ENCODE measurements around the gene WT1. TPM values are rescaled to one million over a fixed set of nuclear protein-coding genes. Genes with fewer than 3 reads are reported as not detected.

The WT1 gene
- polyA plus RNA-seq, 1 donor from 2014 or later, result not detected

DNA sequence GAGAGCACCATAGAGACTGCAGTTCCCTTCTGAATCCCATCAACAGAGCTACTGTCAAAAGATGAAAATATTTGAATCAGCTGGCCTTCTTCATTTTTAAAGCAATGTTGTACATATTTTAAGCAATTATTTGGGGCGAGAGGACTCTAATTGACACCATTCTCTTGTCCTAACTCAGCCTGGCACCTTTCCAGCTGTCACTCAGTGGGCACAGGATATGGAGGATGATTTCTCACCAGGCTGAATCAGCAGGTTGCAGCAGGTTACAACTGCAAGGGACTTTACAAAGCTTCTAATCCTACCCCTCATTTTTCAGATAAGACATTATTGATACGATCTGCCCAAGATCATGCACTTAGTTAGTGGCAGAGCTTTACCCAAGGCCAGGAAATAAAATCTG lies 11.9 kb upstream of the WT1 start:
- no peak overlapping the region for H3K9ac ChIP-seq (ENCODE audit: low read length)
- no peaks in the 10 kb centered on the region for H3F3A ChIP-seq (ENCODE audit: insufficient read depth, low read length, poor library complexity, severe bottlenecking)
- H3K9me2 ChIP-seq (ENCODE audit: insufficient read depth, low read length), result no peaks in the 10 kb centered on the region
- TF ChIP-seq POLR2AphosphoS5 (IDR thresholded peaks at IDR 0.05), result no peak
- no peak for TF ChIP-seq EP300 (conservative IDR thresholded peaks at IDR 0.05; ENCODE audit: poor library complexity, severe bottlenecking)
- TF ChIP-seq MXI1 (conservative IDR thresholded peaks at IDR 0.05; ENCODE audit: poor library complexity, severe bottlenecking), result no peak
- TF ChIP-seq SMC3 (conservative IDR thresholded peaks at IDR 0.05; ENCODE audit: poor library complexity), result no peak
- TF ChIP-seq, protein P1, sequence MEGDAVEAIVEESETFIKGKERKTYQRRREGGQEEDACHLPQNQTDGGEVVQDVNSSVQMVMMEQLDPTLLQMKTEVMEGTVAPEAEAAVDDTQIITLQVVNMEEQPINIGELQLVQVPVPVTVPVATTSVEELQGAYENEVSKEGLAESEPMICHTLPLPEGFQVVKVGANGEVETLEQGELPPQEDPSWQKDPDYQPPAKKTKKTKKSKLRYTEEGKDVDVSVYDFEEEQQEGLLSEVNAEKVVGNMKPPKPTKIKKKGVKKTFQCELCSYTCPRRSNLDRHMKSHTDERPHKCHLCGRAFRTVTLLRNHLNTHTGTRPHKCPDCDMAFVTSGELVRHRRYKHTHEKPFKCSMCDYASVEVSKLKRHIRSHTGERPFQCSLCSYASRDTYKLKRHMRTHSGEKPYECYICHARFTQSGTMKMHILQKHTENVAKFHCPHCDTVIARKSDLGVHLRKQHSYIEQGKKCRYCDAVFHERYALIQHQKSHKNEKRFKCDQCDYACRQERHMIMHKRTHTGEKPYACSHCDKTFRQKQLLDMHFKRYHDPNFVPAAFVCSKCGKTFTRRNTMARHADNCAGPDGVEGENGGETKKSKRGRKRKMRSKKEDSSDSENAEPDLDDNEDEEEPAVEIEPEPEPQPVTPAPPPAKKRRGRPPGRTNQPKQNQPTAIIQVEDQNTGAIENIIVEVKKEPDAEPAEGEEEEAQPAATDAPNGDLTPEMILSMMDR (IDR thresholded peaks at IDR 0.05; ENCODE audit: poor library complexity, severe bottlenecking), result no peak
- no peak for TF ChIP-seq TAF1 (IDR thresholded peaks at IDR 0.05; ENCODE audit: low read depth)
- TF ChIP-seq RAD21 (conservative IDR thresholded peaks at IDR 0.05), result no peak
- no peak for TF ChIP-seq EZH2 (IDR thresholded peaks at IDR 0.05; ENCODE audit: borderline replicate concordance, insufficient read depth, low read length, poor library complexity, severe bottlenecking)
- TF ChIP-seq, protein P2, sequence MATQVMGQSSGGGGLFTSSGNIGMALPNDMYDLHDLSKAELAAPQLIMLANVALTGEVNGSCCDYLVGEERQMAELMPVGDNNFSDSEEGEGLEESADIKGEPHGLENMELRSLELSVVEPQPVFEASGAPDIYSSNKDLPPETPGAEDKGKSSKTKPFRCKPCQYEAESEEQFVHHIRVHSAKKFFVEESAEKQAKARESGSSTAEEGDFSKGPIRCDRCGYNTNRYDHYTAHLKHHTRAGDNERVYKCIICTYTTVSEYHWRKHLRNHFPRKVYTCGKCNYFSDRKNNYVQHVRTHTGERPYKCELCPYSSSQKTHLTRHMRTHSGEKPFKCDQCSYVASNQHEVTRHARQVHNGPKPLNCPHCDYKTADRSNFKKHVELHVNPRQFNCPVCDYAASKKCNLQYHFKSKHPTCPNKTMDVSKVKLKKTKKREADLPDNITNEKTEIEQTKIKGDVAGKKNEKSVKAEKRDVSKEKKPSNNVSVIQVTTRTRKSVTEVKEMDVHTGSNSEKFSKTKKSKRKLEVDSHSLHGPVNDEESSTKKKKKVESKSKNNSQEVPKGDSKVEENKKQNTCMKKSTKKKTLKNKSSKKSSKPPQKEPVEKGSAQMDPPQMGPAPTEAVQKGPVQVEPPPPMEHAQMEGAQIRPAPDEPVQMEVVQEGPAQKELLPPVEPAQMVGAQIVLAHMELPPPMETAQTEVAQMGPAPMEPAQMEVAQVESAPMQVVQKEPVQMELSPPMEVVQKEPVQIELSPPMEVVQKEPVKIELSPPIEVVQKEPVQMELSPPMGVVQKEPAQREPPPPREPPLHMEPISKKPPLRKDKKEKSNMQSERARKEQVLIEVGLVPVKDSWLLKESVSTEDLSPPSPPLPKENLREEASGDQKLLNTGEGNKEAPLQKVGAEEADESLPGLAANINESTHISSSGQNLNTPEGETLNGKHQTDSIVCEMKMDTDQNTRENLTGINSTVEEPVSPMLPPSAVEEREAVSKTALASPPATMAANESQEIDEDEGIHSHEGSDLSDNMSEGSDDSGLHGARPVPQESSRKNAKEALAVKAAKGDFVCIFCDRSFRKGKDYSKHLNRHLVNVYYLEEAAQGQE (IDR thresholded peaks at IDR 0.05; ENCODE audit: borderline replicate concordance), result no peak
- no peaks in the 10 kb centered on the region for H3K79me2 ChIP-seq (replicated peaks; ENCODE audit: insufficient read depth, low read length)
- no peak overlapping the region for H2AFZ ChIP-seq (ENCODE audit: low read depth, low read length)
- no peak overlapping the region for H3K4me2 ChIP-seq (ENCODE audit: low read length)
- H3K9me3 ChIP-seq (ENCODE audit: low read length), result no peaks in the 10 kb centered on the region
- no peak overlapping the region for H3K27ac ChIP-seq (ENCODE audit: low read length)
- H3K36me3 ChIP-seq (ENCODE audit: insufficient read depth, low read length), result no peaks in the 10 kb centered on the region
- H3K27me3 ChIP-seq (ENCODE audit: insufficient read depth, low read depth, low read length), result peaks cover 19% of the 10 kb centered on the region
- H3K4me3 ChIP-seq (ENCODE audit: low read length), result no peak overlapping the region
- no peaks in the 10 kb centered on the region for H4K20me1 ChIP-seq (ENCODE audit: insufficient read depth)

DNA sequence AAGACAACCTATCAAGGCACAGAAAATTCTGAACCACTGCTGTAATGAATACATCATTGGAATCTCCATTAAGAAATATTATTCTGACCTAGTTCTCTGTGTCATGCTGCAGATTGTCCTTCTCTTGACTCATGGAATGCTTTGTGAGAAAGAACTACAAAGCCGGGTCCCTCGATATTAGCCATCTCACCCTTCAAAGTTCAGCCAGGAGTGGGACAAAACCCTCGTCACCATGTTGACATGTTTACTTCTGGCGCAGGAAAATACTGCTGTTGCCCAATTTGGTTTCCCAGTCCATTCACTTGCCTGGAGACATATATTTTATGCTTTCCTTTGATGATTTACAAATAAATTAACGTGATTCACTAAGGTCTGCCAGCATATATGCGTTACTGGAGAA lies 10.9 kb upstream of the WT1 start:
- no peaks in the 10 kb centered on the region for H3K79me2 ChIP-seq (replicated peaks; ENCODE audit: insufficient read depth, low read length)
- H3K4me2 ChIP-seq (ENCODE audit: low read length), result no peak overlapping the region
- H2AFZ ChIP-seq (ENCODE audit: low read depth, low read length), result no peak overlapping the region
- no peaks in the 10 kb centered on the region for H3K9me2 ChIP-seq (ENCODE audit: insufficient read depth, low read length)
- H4K20me1 ChIP-seq (ENCODE audit: insufficient read depth), result no peaks in the 10 kb centered on the region
- no peak overlapping the region for H3K4me3 ChIP-seq (ENCODE audit: low read length)
- H3K27ac ChIP-seq (ENCODE audit: low read length), result no peak overlapping the region
- peaks cover 29% of the 10 kb centered on the region for H3K27me3 ChIP-seq (ENCODE audit: insufficient read depth, low read depth, low read length)
- H3F3A ChIP-seq (ENCODE audit: insufficient read depth, low read length, poor library complexity, severe bottlenecking), result no peaks in the 10 kb centered on the region
- TF ChIP-seq EP300 (conservative IDR thresholded peaks at IDR 0.05; ENCODE audit: poor library complexity, severe bottlenecking), result no peak
- TF ChIP-seq RAD21 (conservative IDR thresholded peaks at IDR 0.05), result no peak
- no peak for TF ChIP-seq SMC3 (conservative IDR thresholded peaks at IDR 0.05; ENCODE audit: poor library complexity)
- TF ChIP-seq TAF1 (IDR thresholded peaks at IDR 0.05; ENCODE audit: low read depth), result no peak
- no peak for TF ChIP-seq POLR2AphosphoS5 (IDR thresholded peaks at IDR 0.05)
- TF ChIP-seq, protein P2 (IDR thresholded peaks at IDR 0.05; ENCODE audit: borderline replicate concordance), result no peak
- TF ChIP-seq MXI1 (conservative IDR thresholded peaks at IDR 0.05; ENCODE audit: poor library complexity, severe bottlenecking), result no peak
- no peak for TF ChIP-seq EZH2 (IDR thresholded peaks at IDR 0.05; ENCODE audit: borderline replicate concordance, insufficient read depth, low read length, poor library complexity, severe bottlenecking)
- TF ChIP-seq, protein P1 (IDR thresholded peaks at IDR 0.05; ENCODE audit: poor library complexity, severe bottlenecking), result no peak
- no peak overlapping the region for H3K9ac ChIP-seq (ENCODE audit: low read length)
- H3K36me3 ChIP-seq (ENCODE audit: insufficient read depth, low read length), result no peaks in the 10 kb centered on the region
- H3K9me3 ChIP-seq (ENCODE audit: low read length), result no peaks in the 10 kb centered on the region

Measured in neural cell (in vitro differentiated cells).